ENCODE measurements around the gene RBMX2.
"Not testable (repeated sequence)": the region's sequence is repeated elsewhere in the genome, so short reads cannot be mapped to it uniquely, and the experiment has no call there.

The RBMX2 gene

GRCh38 chrX:130414800-130415199, 13.0 kb downstream of the RBMX2 start:
- Histone ChIP-seq H3K27me3 (ENCODE audit: control insufficient read depth, insufficient read depth, low read length) (no peaks in the 10 kb centered on the region), H3K4me1 (ENCODE audit: control insufficient read depth, insufficient read depth, low read length) (peaks cover 2% of the 10 kb centered on the region; the same call in 1 of the 2 replicates), H3K4me3 (ENCODE audit: low read length) (no peak overlapping the region), H3K27ac (ENCODE audit: low read length) (no peak overlapping the region), H3K9me3 (ENCODE audit: control insufficient read depth, insufficient read depth, low read length) (no peaks in the 10 kb centered on the region), H3K36me3 (ENCODE audit: control insufficient read depth, insufficient read depth, low read length) (no peaks in the 10 kb centered on the region)
- no peak for DNase-seq (ENCODE audit: low read depth, low spot score)
- WGBS (ENCODE audit: insufficient coverage, insufficient read length) = no CpG with 5 or more reads among the region's 5 CpGs

- H3K4me1 ChIP-seq (ENCODE audit: control insufficient read depth, insufficient read depth, low read length) = peaks cover 2% of the 10 kb centered on the region; the same call in 1 of the 2 replicates
- no CpG with 5 or more reads among the region's 7 CpGs for WGBS (ENCODE audit: insufficient coverage, insufficient read length)
- H3K4me3 ChIP-seq (ENCODE audit: low read length) = no peak overlapping the region
- H3K9me3 ChIP-seq (ENCODE audit: control insufficient read depth, insufficient read depth, low read length) = no peaks in the 10 kb centered on the region
- no peak for DNase-seq (ENCODE audit: low read depth, low spot score)
- H3K27ac ChIP-seq (ENCODE audit: low read length) = no peak overlapping the region
- H3K27me3 ChIP-seq (ENCODE audit: control insufficient read depth, insufficient read depth, low read length) = no peaks in the 10 kb centered on the region
- no peaks in the 10 kb centered on the region for H3K36me3 ChIP-seq (ENCODE audit: control insufficient read depth, insufficient read depth, low read length)
Measured at GRCh38 chrX:130415201-130415600, 13.4 kb downstream of the RBMX2 start.

GRCh38 chrX:130416785-130417184, 15.0 kb downstream of the RBMX2 start:
- H3K4me1 ChIP-seq (ENCODE audit: control insufficient read depth, insufficient read depth, low read length) = peaks cover 2% of the 10 kb centered on the region; the same call in 1 of the 2 replicates
- no peaks in the 10 kb centered on the region for H3K36me3 ChIP-seq (ENCODE audit: control insufficient read depth, insufficient read depth, low read length)
- DNase-seq (ENCODE audit: low read depth, low spot score) = no peak
- no CpG with 5 or more reads among the region's 4 CpGs for WGBS (ENCODE audit: insufficient coverage, insufficient read length)
- no peaks in the 10 kb centered on the region for H3K9me3 ChIP-seq (ENCODE audit: control insufficient read depth, insufficient read depth, low read length)
- H3K27me3 ChIP-seq (ENCODE audit: control insufficient read depth, insufficient read depth, low read length) = no peaks in the 10 kb centered on the region
- H3K27ac ChIP-seq (ENCODE audit: low read length) = no peak overlapping the region
- no peak overlapping the region for H3K4me3 ChIP-seq (ENCODE audit: low read length)

GRCh38 chrX:130418066-130418465, 16.3 kb downstream of the RBMX2 start:
- H3K27ac ChIP-seq (ENCODE audit: low read length) = no peak overlapping the region
- no peak overlapping the region for H3K4me3 ChIP-seq (ENCODE audit: low read length)
- H3K9me3 ChIP-seq (ENCODE audit: control insufficient read depth, insufficient read depth, low read length) = no peaks in the 10 kb centered on the region
- no peaks in the 10 kb centered on the region for H3K36me3 ChIP-seq (ENCODE audit: control insufficient read depth, insufficient read depth, low read length)
- no peaks in the 10 kb centered on the region for H3K27me3 ChIP-seq (ENCODE audit: control insufficient read depth, insufficient read depth, low read length)
- no CpG with 5 or more reads among the region's 2 CpGs for WGBS (ENCODE audit: insufficient coverage, insufficient read length)
- peaks cover 2% of the 10 kb centered on the region; the same call in 1 of the 2 replicates for H3K4me1 ChIP-seq (ENCODE audit: control insufficient read depth, insufficient read depth, low read length)
- no peak for DNase-seq (ENCODE audit: low read depth, low spot score)

- no peak overlapping the region for H3K27ac ChIP-seq (ENCODE audit: low read length)
- WGBS (ENCODE audit: insufficient coverage, insufficient read length) = no CpG with 5 or more reads among the region's 4 CpGs
- H3K4me3 ChIP-seq (ENCODE audit: low read length) = no peak overlapping the region
- H3K4me1 ChIP-seq (ENCODE audit: control insufficient read depth, insufficient read depth, low read length) = peaks cover 2% of the 10 kb centered on the region; the same call in 1 of the 2 replicates
- no peaks in the 10 kb centered on the region for H3K9me3 ChIP-seq (ENCODE audit: control insufficient read depth, insufficient read depth, low read length)
- H3K36me3 ChIP-seq (ENCODE audit: control insufficient read depth, insufficient read depth, low read length) = no peaks in the 10 kb centered on the region
- DNase-seq (ENCODE audit: low read depth, low spot score) = no peak
- H3K27me3 ChIP-seq (ENCODE audit: control insufficient read depth, insufficient read depth, low read length) = no peaks in the 10 kb centered on the region
Measured at GRCh38 chrX:130418740-130419139, 17.0 kb downstream of the RBMX2 start.

- Histone ChIP-seq H3K27me3 (ENCODE audit: control insufficient read depth, insufficient read depth, low read length) (no peaks in the 10 kb centered on the region), H3K27ac (ENCODE audit: low read length) (no peak overlapping the region), H3K4me1 (ENCODE audit: control insufficient read depth, insufficient read depth, low read length) (peaks cover 2% of the 10 kb centered on the region; the same call in 1 of the 2 replicates), H3K9me3 (ENCODE audit: control insufficient read depth, insufficient read depth, low read length) (no peaks in the 10 kb centered on the region), H3K36me3 (ENCODE audit: control insufficient read depth, insufficient read depth, low read length) (no peaks in the 10 kb centered on the region), H3K4me3 (ENCODE audit: low read length) (no peak overlapping the region)
- DNase-seq (ENCODE audit: low read depth, low spot score) = no peak
- WGBS (ENCODE audit: insufficient coverage, insufficient read length) = no CpG with 5 or more reads among the region's 2 CpGs
Measured at GRCh38 chrX:130419263-130419662, 17.5 kb downstream of the RBMX2 start.

GRCh38 chrX:130426531-130426930, 24.7 kb downstream of the RBMX2 start:
- H3K27ac ChIP-seq (ENCODE audit: low read length) = no peak overlapping the region
- no peak overlapping the region for H3K4me3 ChIP-seq (ENCODE audit: low read length)
- H3K27me3 ChIP-seq (ENCODE audit: control insufficient read depth, insufficient read depth, low read length) = no peaks in the 10 kb centered on the region
- H3K36me3 ChIP-seq (ENCODE audit: control insufficient read depth, insufficient read depth, low read length) = no peaks in the 10 kb centered on the region
- no peak for DNase-seq (ENCODE audit: low read depth, low spot score)
- no CpG with 5 or more reads among the region's 6 CpGs for WGBS (ENCODE audit: insufficient coverage, insufficient read length)
- H3K9me3 ChIP-seq (ENCODE audit: control insufficient read depth, insufficient read depth, low read length) = no peaks in the 10 kb centered on the region
- no peaks in the 10 kb centered on the region for H3K4me1 ChIP-seq (ENCODE audit: control insufficient read depth, insufficient read depth, low read length)

- no CpG with 5 or more reads among the region's 5 CpGs for WGBS (ENCODE audit: insufficient coverage, insufficient read length)
- H3K27me3 ChIP-seq (ENCODE audit: control insufficient read depth, insufficient read depth, low read length); H3K4me1 ChIP-seq (ENCODE audit: control insufficient read depth, insufficient read depth, low read length); H3K9me3 ChIP-seq (ENCODE audit: control insufficient read depth, insufficient read depth, low read length); DNase-seq (ENCODE audit: low read depth, low spot score); H3K4me3 ChIP-seq (ENCODE audit: low read length); H3K27ac ChIP-seq (ENCODE audit: low read length); H3K36me3 ChIP-seq (ENCODE audit: control insufficient read depth, insufficient read depth, low read length): not testable (repeated sequence)
Measured at GRCh38 chrX:130429236-130429635, 27.4 kb downstream of the RBMX2 start.

GRCh38 chrX:130435937-130436336, 34.1 kb downstream of the RBMX2 start:
- H3K9me3 ChIP-seq (ENCODE audit: control insufficient read depth, insufficient read depth, low read length) = no peaks in the 10 kb centered on the region
- H3K27me3 ChIP-seq (ENCODE audit: control insufficient read depth, insufficient read depth, low read length) = no peaks in the 10 kb centered on the region
- no peaks in the 10 kb centered on the region for H3K4me1 ChIP-seq (ENCODE audit: control insufficient read depth, insufficient read depth, low read length)
- no peak overlapping the region for H3K4me3 ChIP-seq (ENCODE audit: low read length)
- DNase-seq (ENCODE audit: low read depth, low spot score) = no peak
- H3K27ac ChIP-seq (ENCODE audit: low read length) = no peak overlapping the region
- no peaks in the 10 kb centered on the region for H3K36me3 ChIP-seq (ENCODE audit: control insufficient read depth, insufficient read depth, low read length)

GRCh38 chrX:130437996-130438395, 36.2 kb downstream of the RBMX2 start:
- H3K4me1 ChIP-seq (ENCODE audit: control insufficient read depth, insufficient read depth, low read length); DNase-seq (ENCODE audit: low read depth, low spot score); H3K27ac ChIP-seq (ENCODE audit: low read length); H3K36me3 ChIP-seq (ENCODE audit: control insufficient read depth, insufficient read depth, low read length); H3K9me3 ChIP-seq (ENCODE audit: control insufficient read depth, insufficient read depth, low read length); H3K27me3 ChIP-seq (ENCODE audit: control insufficient read depth, insufficient read depth, low read length); H3K4me3 ChIP-seq (ENCODE audit: low read length): not testable (repeated sequence)
- WGBS (ENCODE audit: insufficient coverage, insufficient read length) = no CpG with 5 or more reads among the region's 2 CpGs

GRCh38 chrX:130443875-130444274, 42.1 kb downstream of the RBMX2 start:
- no peaks in the 10 kb centered on the region for H3K9me3 ChIP-seq (ENCODE audit: control insufficient read depth, insufficient read depth, low read length)
- H3K36me3 ChIP-seq (ENCODE audit: control insufficient read depth, insufficient read depth, low read length) = no peaks in the 10 kb centered on the region
- DNase-seq (ENCODE audit: low read depth, low spot score) = no peak
- H3K27me3 ChIP-seq (ENCODE audit: control insufficient read depth, insufficient read depth, low read length) = no peaks in the 10 kb centered on the region
- H3K27ac ChIP-seq (ENCODE audit: low read length) = no peak overlapping the region
- H3K4me3 ChIP-seq (ENCODE audit: low read length) = no peak overlapping the region
- no peaks in the 10 kb centered on the region for H3K4me1 ChIP-seq (ENCODE audit: control insufficient read depth, insufficient read depth, low read length)

Measured in iPS DF 6.9 (cell line).